Measurements from ENCODE around the gene CPNE2. TPM values are rescaled to one million over a fixed set of nuclear protein-coding genes. Genes with fewer than 3 reads are reported as not detected.

CPNE2 gene
- polyA plus RNA-seq, 1 donor (not counting 4 experiments of a cell fraction or from before 2014, with no cell fraction given): 26.5 TPM

DNA sequence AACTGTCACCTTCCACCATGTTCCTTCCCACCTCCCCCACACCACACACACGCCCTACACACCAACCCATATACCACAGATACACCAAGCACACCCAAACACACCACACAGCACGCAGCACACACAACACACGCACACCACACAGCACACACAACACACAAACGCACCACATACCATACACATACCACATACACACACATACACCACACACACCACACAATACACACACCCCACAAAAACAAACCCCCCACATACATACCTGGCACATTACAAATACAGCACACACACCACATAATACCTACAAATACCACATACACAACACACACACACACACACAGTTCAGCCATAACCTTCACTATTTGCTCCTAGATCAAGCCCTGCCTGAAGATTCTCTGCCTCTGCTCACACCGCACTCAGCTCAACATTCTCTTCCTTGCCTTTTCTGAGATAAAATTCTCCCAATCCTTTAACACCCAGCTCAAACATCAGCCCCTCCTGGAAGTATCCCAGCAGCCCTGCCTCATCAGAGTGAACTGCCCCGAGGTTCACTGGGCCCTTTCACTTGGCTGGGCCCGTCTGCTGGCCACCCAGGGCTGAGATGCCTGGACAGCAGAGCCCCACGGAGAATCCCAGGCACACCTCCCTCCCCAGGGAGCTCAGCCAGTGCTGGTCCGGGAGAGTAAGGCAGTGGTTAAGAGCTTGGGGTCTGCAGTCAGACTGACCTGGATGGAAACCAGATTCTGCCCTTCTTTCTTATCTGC lies 31.9 kb upstream of the CPNE2 start:
- DNase-seq (ENCODE audit: low read depth, low spot score): no peak
- peak; percentile 80 for FAIRE-seq

DNA sequence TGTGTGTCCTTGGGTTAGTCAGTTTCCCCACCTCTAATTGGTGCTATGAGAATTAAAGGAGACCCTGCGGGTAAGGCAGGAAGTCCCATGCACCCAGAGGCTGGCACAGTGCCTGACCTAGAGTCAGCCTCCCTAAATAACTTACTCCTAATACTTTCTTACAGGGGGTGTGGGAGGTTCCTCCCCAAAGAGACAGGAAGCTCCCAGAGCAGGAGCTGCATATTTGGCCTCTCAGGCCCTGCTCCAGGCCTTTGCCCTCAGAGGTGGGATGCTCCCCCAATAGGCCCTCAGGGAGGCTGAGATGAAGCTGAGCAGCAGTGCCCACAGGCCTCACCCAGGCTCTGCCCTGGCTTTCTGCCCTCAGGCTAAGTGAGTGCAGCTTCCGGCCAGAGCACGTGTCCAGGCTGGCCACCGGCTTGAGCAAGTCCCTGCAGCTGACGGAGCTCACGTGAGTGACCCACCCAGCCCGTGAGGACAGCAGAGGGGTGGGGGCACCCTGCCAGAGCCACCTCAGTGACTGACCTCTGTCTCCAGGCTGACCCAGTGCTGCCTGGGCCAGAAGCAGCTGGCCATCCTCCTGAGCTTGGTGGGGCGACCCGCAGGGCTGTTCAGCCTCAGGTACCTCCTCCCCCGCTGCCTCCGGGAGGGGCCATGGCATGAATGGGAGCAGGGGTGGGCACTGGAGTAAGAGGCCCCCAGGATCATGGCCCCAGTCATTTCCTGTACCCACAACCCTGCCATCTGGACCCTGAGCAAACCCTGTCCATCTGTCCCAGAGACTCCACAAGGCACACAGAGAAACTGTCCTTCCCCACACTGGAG lies 31.1 kb upstream of the CPNE2 start:
- DNase-seq (ENCODE audit: low read depth, low spot score) (peak; percentile 23), FAIRE-seq (peak; percentile 36)
- Histone ChIP-seq H3K9ac (ENCODE audit: control insufficient read depth, extremely low read depth, insufficient read depth, low read length) (no peak overlapping the region), H3K36me3 (ENCODE audit: control insufficient read depth in 2 of 2, extremely low read depth in 1 of 2, insufficient read depth in 2 of 2, low read length in 2 of 2) (no peaks in the 10 kb centered on the region), H4K20me1 (ENCODE audit: control insufficient read depth, extremely low read depth, insufficient read depth, low read length) (no peaks in the 10 kb centered on the region), H3K4me1 (ENCODE audit: control insufficient read depth, extremely low read depth, insufficient read depth, low read length) (peaks cover 13% of the 10 kb centered on the region), H2AFZ (ENCODE audit: control insufficient read depth, low read length) (peak overlapping the region; percentile 24), H3K4me2 (ENCODE audit: control insufficient read depth, extremely low read depth, insufficient read depth, low read depth, low read length) (peak overlapping the region; percentile 35), H3K4me3 (ENCODE audit: control insufficient read depth in 2 of 3, extremely low read depth in 1 of 3, insufficient read depth in 2 of 3, low read depth in 1 of 3, low read length in 3 of 3) (peak overlapping the region in 1 of 3 experiments; percentile 2), H3K27ac (ENCODE audit: control insufficient read depth, insufficient read depth, low read length) (peak overlapping the region; percentile 17), H3K9me3 (ENCODE audit: control insufficient read depth, low read depth, low read length) (no peaks in the 10 kb centered on the region), H3K27me3 (ENCODE audit: control insufficient read depth, extremely low read depth, insufficient read depth, low read length) (no peaks in the 10 kb centered on the region), H3K9me1 (ENCODE audit: control insufficient read depth, extremely low read depth, insufficient read depth, low read length) (no peaks in the 10 kb centered on the region), H3K79me2 (ENCODE audit: control insufficient read depth, insufficient read depth, low read length) (no peaks in the 10 kb centered on the region)
- no peak for TF ChIP-seq EZH2 (IDR thresholded peaks at IDR 0.05; ENCODE audit: low read length)
- TF ChIP-seq, protein P1, sequence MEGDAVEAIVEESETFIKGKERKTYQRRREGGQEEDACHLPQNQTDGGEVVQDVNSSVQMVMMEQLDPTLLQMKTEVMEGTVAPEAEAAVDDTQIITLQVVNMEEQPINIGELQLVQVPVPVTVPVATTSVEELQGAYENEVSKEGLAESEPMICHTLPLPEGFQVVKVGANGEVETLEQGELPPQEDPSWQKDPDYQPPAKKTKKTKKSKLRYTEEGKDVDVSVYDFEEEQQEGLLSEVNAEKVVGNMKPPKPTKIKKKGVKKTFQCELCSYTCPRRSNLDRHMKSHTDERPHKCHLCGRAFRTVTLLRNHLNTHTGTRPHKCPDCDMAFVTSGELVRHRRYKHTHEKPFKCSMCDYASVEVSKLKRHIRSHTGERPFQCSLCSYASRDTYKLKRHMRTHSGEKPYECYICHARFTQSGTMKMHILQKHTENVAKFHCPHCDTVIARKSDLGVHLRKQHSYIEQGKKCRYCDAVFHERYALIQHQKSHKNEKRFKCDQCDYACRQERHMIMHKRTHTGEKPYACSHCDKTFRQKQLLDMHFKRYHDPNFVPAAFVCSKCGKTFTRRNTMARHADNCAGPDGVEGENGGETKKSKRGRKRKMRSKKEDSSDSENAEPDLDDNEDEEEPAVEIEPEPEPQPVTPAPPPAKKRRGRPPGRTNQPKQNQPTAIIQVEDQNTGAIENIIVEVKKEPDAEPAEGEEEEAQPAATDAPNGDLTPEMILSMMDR (optimal IDR thresholded peaks at IDR 0.05 in 1 of 3, IDR thresholded peaks at IDR 0.05 in 1 of 3, conservative IDR thresholded peaks at IDR 0.05 in 1 of 3; ENCODE audit: extremely low read depth in 1 of 3, insufficient read depth in 2 of 3, low read length in 3 of 3): no peak
- dilution Hi-C loops (cut with MboI; ENCODE audit: extremely low pct_ligation_motif_present, low sequenced_read_pairs): no loop called here

More for the DNA sequence above, 31.9 kb upstream of the CPNE2 start:
- dilution Hi-C loops (cut with MboI; ENCODE audit: extremely low pct_ligation_motif_present, low sequenced_read_pairs): no loop called here
- H3K4me1 ChIP-seq (ENCODE audit: control insufficient read depth, extremely low read depth, insufficient read depth, low read length): peaks cover 13% of the 10 kb centered on the region
- no peaks in the 10 kb centered on the region for H4K20me1 ChIP-seq (ENCODE audit: control insufficient read depth, extremely low read depth, insufficient read depth, low read length)
- H3K79me2 ChIP-seq (ENCODE audit: control insufficient read depth, insufficient read depth, low read length): no peaks in the 10 kb centered on the region
- no peak overlapping the region for H3K27ac ChIP-seq (ENCODE audit: control insufficient read depth, insufficient read depth, low read length)
- peak overlapping the region; percentile 24 for H2AFZ ChIP-seq (ENCODE audit: control insufficient read depth, low read length)
- no peaks in the 10 kb centered on the region for H3K9me3 ChIP-seq (ENCODE audit: control insufficient read depth, low read depth, low read length)
- no peak overlapping the region for H3K9ac ChIP-seq (ENCODE audit: control insufficient read depth, extremely low read depth, insufficient read depth, low read length)
- H3K4me3 ChIP-seq (ENCODE audit: control insufficient read depth in 2 of 3, extremely low read depth in 1 of 3, insufficient read depth in 2 of 3, low read depth in 1 of 3, low read length in 3 of 3): no peak overlapping the region
- H3K9me1 ChIP-seq (ENCODE audit: control insufficient read depth, extremely low read depth, insufficient read depth, low read length): no peaks in the 10 kb centered on the region
- H3K27me3 ChIP-seq (ENCODE audit: control insufficient read depth, extremely low read depth, insufficient read depth, low read length): no peaks in the 10 kb centered on the region
- H3K36me3 ChIP-seq (ENCODE audit: control insufficient read depth in 2 of 2, extremely low read depth in 1 of 2, insufficient read depth in 2 of 2, low read length in 2 of 2): no peaks in the 10 kb centered on the region
- no peak for TF ChIP-seq EZH2 (IDR thresholded peaks at IDR 0.05; ENCODE audit: low read length)
- TF ChIP-seq, protein P1 (optimal IDR thresholded peaks at IDR 0.05 in 1 of 3, IDR thresholded peaks at IDR 0.05 in 1 of 3, conservative IDR thresholded peaks at IDR 0.05 in 1 of 3; ENCODE audit: extremely low read depth in 1 of 3, insufficient read depth in 2 of 3, low read length in 3 of 3): no peak
- H3K4me2 ChIP-seq (ENCODE audit: control insufficient read depth, extremely low read depth, insufficient read depth, low read depth, low read length): peak overlapping the region; percentile 35

Measured in keratinocyte (primary cell).